Left forelimb (tissue), 1 donor: Measurements from ENCODE around the gene RPP25L.

Experiments
- DNase-seq: peaks from one replicate; pipeline ENCODE4 v3.0.0-alpha.2; 2018; ENCODE audit warnings: low spot score

Gene RPP25L

GRCh38 chr9:34637356-34638137, 25.6 kb upstream of the RPP25L start, which contains the start of gene SIGMAR1:
SIGMAR1 (minus strand) TSS chr9:34637787; CDS start chr9:34637697, 90 bp downstream.
- DNase-seq, result peak; percentile 97

- no peak for DNase-seq
Measured at GRCh38 chr9:34636791-34637355, 25.0 kb upstream of the RPP25L start.

GRCh38 chr9:34635556-34635955, 23.7 kb upstream of the RPP25L start:
- no peak for DNase-seq

GRCh38 chr9:34634551-34635248, 22.8 kb upstream of the RPP25L start:
- DNase-seq, result no peak

GRCh38 chr9:34633851-34634550, 22.1 kb upstream of the RPP25L start:
- peak; percentile 72 for DNase-seq

GRCh38 chr9:34633166-34633565, 21.3 kb upstream of the RPP25L start:
- DNase-seq, result no peak

GRCh38 chr9:34630402-34631154, 18.7 kb upstream of the RPP25L start:
- no peak for DNase-seq

GRCh38 chr9:34629491-34629808, 17.6 kb upstream of the RPP25L start:
- DNase-seq, result no peak

- DNase-seq, result no peak
Measured at GRCh38 chr9:34628656-34629490, 17.0 kb upstream of the RPP25L start, which contains the start of gene ARID3C. ARID3C (minus strand) TSS chr9:34629066; CDS start chr9:34628014, 1,052 bp downstream.

- no peak for DNase-seq
Measured at GRCh38 chr9:34627716-34628655, 16.1 kb upstream of the RPP25L start.

GRCh38 chr9:34625186-34625486, 13.2 kb upstream of the RPP25L start:
- DNase-seq, result no peak

- DNase-seq, result no peak
Measured at GRCh38 chr9:34624475-34625185, 12.7 kb upstream of the RPP25L start.

GRCh38 chr9:34623374-34624235, 11.7 kb upstream of the RPP25L start:
- no peak for DNase-seq

- peak; percentile 92 for DNase-seq
Measured at GRCh38 chr9:34620061-34620994, 8.4 kb upstream of the RPP25L start, which contains the start of gene DCTN3. DCTN3 (minus strand) TSS chr9:34620495; CDS start chr9:34620464, 31 bp downstream.

GRCh38 chr9:34615132-34615531, 3.2 kb upstream of the RPP25L start:
- DNase-seq, result no peak

GRCh38 chr9:34612788-34613390, 992 bp upstream of the RPP25L start:
- DNase-seq, result peak; percentile 84
